GM06990 (cell line): ENCODE results near the gene CNOT6.

Experiments used
- DNase-seq: peaks from one replicate; pipeline ENCODE4 v3.0.0-alpha.2; 2011; ENCODE audit not compliant: insufficient read length; ENCODE audit errors: extremely low read depth
- H3K27me3 ChIP-seq: replicated peaks from 2 replicates; pipeline ENCODE4 v1.6.0; 2011; ENCODE audit warnings: low read length; ENCODE audit not compliant: control insufficient read depth, insufficient read depth
- H3K36me3 ChIP-seq: 2 replicates; pipeline ENCODE4 v1.5.1; 2011; ENCODE audit warnings: low read length; ENCODE audit not compliant: control insufficient read depth, insufficient read depth
- H3K4me3 ChIP-seq: replicated peaks from 2 replicates; pipeline ENCODE4 v1.5.1; 2011; ENCODE audit warnings: low read depth, mild to moderate bottlenecking, control low read depth, low read length
- CTCF ChIP-seq: IDR thresholded peaks from 2 replicates; pipeline ENCODE4 v1.5.1; 2011; ENCODE audit warnings: low read length, control low read depth, mild to moderate bottlenecking, inconsistent platforms; ENCODE audit not compliant: insufficient read depth, poor library complexity, severe bottlenecking

Gene CNOT6

GRCh38 chr5:180589771-180590542 lies 95.8 kb downstream of the CNOT6 start:
- DNase-seq: no peak
- Histone ChIP-seq H3K4me3 (peak overlapping the region; percentile 24), H3K27me3 (no peaks in the 10 kb centered on the region), H3K36me3 (no peaks in the 10 kb centered on the region)
- no peak for TF ChIP-seq CTCF

GRCh38 chr5:180590543-180591310 lies 96.5 kb downstream of the CNOT6 start:
- DNase-seq: no peak
- Histone ChIP-seq H3K27me3 (no peaks in the 10 kb centered on the region), H3K36me3 (no peaks in the 10 kb centered on the region), H3K4me3 (peak overlapping the region; percentile 24)
- no peak for TF ChIP-seq CTCF

GRCh38 chr5:180591311-180591887 lies 97.2 kb downstream of the CNOT6 start, which contains the start of gene SCGB3A1:
Gene SCGB3A1, minus strand, starts transcription at chr5:180591499. Its CDS starts 37 bp downstream, at chr5:180591462.
- H3K36me3 ChIP-seq: no peaks in the 10 kb centered on the region
- TF ChIP-seq CTCF: no peak
- DNase-seq: no peak
- peak within 1 kb of the TSS; percentile 24 for H3K4me3 ChIP-seq
- H3K27me3 ChIP-seq: no peaks in the 10 kb centered on the region

- no peaks in the 10 kb centered on the region for H3K27me3 ChIP-seq
- TF ChIP-seq CTCF: no peak
- DNase-seq: no peak
- H3K36me3 ChIP-seq: no peaks in the 10 kb centered on the region
- no peak overlapping the region for H3K4me3 ChIP-seq
These were observed 98.0 kb downstream of the CNOT6 start for GRCh38 chr5:180592176-180592575.

- no peak for DNase-seq
- no peaks in the 10 kb centered on the region for H3K27me3 ChIP-seq
- H3K36me3 ChIP-seq: no peaks in the 10 kb centered on the region
- no peak for TF ChIP-seq CTCF
- H3K4me3 ChIP-seq: no peak overlapping the region
These were observed 99.4 kb downstream of the CNOT6 start for GRCh38 chr5:180593446-180594206.
